SKM-1 (cell line): ENCODE results near the gene LETM1.

Experiments used
- DNase-seq: peaks from one replicate; lab custom pipeline; 2025; ENCODE audit not compliant: unreplicated experiment; lab: John Stamatoyannopoulos, UW

Gene LETM1

GRCh38 chr4:1783015-1783414, 72.9 kb downstream of the LETM1 start:
- DNase-seq: no peak

DNA sequence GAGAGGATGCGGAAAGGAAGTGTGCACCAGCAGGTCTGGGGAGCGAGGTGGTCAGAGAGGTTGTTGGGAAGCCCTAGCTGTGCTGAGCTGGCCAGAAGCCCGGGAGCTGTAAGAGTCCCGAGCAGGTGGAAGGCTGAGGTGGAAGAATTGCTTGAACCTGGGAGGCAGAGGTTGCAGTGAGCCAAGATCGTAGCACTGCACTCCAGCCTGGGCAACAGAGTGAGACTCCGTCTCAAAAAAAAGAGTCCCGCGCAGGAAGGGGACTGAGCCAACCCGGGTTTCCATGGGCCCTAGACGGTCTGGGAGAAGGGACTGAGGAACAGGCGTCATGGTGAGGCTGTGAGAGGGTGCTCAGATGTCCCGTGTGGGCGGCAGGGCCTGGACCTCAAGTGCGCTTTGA, 75.5 kb downstream of the LETM1 start:
- DNase-seq: no peak

DNA sequence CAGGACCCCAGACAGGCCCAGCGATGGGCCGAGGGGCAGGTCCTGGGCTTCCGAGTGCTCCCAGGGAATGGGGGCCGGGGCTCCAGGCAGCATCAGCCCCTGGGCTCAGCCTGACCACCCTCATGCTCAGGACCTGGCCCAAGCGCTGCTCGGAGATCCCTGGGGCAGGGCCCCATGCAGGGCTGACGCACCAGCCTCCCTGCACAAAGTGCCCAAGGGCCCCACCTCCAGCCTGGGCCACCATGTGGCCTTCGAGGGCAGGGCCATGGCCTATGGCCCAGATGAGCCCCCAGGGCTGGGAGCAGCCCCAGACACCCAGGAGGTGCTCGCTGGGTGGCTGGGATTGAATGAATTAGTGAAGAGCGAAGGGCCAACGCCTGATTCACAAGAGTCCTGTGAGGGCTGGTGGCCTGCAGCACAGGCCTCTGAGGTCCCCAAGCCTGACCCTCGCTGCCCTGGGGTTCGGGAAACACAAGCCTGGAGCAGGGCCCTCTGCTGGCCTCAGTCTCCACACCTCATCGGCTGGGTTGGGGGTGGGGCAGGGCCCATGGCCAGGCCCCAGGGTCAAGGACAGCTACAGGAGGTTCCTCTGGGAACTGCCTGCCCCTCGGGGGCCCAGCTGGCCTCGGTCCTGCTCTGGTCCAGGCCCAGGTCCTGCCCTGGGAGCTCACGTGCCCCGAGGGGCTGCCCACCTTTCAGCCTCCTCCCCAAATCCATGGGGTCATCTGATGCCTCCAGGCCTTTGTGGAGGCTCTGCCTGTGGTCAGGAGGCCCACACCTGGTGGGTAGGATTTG, 76.2 kb downstream of the LETM1 start:
- no peak for DNase-seq

DNA sequence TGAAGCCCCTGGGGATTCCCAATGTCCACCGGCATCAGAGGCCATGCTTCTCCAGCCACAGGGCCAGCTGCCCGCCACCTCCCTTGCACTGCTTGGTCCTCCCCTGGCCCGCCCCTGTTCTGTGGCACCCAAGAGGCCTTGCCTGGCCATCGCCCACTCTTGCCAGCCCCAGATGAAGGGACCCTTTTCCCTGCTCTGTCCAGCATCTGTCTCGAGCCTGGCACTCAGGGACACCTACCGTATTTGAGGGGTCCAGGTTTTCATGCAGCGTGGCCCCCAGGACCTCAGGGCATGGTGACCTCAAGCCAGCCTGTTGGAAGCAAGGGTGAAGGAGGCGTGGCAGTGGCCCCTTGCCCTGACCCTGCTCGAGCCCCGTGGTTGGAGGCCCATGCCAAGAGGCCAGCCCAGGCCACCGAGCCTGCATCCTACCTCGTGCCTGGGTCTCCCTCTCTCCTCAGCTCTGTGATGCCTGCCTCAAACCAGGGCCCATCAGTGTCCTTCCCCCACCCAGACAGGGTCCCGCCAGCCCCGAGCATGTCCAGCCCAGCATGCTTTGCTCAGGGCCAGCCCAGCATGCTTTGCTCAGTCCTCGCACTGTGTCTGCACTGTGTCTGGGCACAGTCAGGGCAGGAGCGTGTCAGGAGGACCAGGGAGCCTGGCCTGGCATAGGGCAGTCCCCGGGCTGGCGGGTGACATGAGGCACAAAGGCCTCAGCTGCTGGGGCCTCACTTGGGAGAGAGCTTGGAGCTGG, 77.1 kb downstream of the LETM1 start:
- DNase-seq: no peak

DNA sequence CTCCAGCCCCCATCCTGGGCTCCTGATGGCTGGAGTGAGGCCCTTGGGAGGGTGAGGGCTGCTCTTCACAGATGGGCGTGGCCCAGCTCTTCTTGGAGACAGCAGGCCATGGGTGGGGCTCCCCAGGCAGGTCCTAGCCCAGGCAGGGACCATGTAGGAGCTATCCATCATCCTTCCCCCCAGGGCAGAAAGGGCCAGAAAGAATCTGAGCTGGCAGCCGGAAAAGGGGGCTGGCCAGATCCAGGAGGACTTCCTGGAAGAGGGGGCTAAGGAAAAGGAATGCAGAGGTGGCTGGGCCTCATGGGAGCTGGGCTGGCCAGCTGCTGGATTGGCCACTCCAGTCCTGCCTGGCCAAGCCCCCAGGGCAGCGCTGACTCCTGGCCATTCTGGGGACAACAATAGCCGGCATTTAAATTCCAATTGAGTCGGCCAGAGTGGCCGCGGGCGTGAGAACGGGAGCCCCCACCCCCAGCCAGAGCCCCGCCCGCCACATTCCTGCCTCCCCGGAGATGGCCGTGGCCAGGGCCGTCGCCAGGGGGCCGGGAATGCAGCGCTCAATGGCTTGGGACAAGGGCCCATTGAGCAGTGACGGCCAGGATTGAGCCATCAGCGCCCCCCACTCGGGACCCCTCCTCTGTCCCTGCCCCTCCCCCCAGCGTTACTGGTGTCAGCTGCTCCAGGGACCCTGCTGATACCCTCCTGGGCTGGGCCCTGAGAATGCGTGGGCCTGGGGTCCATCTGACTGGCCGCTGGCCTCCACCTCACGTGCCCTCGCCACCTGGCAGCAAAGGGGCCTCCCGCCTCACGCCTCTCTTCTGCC, 77.9 kb downstream of the LETM1 start:
- DNase-seq: no peak

DNA sequence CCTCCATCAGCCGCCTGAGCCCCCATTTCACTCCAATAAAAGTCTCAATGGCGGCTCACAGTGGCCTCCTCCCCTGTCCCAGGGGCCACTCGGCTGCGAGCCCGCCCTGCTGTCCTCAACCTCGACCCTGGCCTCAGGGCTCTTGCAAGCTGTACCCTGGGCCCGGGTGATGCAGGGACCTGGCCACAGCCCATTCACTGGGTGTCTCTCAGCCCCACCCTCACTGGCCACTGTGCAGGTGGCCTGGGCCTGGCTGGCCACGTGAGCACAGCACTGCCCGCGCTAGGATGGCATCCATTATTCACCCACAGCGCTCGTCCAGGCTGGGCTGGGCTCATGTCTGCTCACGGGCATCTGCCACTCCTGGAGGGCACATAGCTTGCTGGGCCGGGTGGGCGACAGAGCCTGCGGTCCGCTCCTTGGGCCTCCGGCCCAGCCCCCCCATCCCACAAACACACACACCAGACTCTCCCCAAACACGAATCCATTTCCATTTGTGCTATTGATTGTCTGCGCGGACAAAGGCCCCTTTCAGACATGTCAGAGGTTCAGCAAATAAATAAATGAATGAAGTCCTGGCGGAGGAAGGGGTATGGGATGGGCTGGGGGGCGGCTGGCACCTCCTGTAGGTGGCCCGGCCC, 79.3 kb downstream of the LETM1 start:
- no peak for DNase-seq

DNA sequence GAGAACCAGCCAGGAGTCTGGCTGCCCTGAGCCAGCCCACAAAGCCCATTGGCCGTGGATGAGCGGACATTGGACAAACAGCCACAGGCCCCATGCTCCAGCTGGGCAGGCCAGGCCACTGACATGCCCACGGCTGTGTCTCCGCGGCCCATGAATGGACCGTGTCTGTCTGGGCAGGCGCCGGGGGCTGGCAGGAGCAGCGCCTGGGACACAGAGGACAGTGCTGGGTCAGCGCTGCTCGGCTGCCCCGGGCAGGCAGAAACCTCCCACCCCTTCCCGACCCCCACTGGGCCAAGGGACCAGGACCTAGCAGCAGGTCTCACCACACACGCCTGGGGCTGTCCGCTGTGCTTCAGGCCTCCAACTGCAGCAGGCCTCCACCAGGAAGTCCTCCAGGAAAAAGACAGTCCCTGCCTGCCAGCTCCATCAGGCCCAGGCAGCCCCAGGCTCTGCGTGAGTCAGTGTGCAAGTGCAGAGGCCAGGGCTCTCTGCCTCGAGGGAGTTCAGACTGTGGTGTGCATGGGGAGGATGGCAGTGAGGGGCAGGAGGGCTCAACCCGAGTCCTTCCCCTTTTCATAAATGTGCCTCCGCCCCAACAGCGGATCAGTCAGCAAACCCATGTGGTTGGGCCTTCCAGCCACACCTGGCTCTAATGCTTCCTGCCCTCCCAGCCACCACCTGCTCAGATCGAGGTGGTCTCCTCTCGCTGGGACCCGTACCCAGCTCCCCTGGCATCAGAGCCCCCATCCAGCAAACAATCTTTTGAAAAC, 80.0 kb downstream of the LETM1 start:
- DNase-seq: peak; percentile 57

DNA sequence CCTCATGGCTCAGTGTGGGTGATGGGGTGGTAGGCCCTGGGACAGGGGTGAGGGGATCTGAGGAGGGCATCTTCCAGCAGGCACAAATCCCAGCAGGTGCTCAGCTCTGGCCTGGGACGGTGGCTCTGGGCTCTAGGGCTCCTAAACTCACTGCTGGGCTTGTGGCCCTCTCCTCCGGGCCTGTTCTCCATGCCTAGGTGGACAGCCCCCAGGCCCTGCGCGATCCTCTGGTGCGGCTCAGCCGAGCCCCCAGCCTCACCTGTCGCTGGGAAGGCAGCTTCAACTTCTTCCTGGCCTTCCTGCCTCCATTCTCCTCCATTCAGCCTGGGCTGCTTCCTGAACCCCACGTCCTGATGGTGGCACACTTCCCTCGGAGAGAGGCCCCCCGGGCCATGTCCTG, 82.2 kb downstream of the LETM1 start:
- DNase-seq: no peak

GRCh38 chr4:1772853-1773538, 83.0 kb downstream of the LETM1 start:
- no peak for DNase-seq

GRCh38 chr4:1771555-1772305, 84.2 kb downstream of the LETM1 start:
- DNase-seq: no peak

- DNase-seq: no peak
Observed at GRCh38 chr4:1770791-1771231, 85.1 kb downstream of the LETM1 start.

- no peak for DNase-seq
Observed at GRCh38 chr4:1770245-1770644, 85.7 kb downstream of the LETM1 start.

DNA sequence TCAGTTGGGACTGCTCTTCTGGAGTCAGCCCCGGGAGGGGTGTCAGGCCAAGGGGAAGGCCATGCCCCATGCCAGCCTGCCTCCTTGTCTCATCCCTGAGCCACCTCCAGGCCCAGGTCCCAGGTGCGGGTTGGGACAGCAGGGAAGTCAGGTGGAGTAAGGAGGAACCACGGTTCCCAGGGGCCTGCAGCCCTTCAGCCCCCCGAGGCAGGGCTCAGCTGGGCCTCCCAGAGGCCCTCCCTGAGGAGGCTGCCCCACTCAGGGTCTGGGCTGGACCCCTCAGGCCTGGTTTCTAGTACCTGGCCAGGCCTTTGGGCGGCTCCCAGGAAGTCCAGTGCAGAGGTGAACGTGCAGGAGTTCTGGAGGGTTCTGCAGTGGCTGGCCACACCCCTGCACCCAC, 86.3 kb downstream of the LETM1 start:
- no peak for DNase-seq

DNA sequence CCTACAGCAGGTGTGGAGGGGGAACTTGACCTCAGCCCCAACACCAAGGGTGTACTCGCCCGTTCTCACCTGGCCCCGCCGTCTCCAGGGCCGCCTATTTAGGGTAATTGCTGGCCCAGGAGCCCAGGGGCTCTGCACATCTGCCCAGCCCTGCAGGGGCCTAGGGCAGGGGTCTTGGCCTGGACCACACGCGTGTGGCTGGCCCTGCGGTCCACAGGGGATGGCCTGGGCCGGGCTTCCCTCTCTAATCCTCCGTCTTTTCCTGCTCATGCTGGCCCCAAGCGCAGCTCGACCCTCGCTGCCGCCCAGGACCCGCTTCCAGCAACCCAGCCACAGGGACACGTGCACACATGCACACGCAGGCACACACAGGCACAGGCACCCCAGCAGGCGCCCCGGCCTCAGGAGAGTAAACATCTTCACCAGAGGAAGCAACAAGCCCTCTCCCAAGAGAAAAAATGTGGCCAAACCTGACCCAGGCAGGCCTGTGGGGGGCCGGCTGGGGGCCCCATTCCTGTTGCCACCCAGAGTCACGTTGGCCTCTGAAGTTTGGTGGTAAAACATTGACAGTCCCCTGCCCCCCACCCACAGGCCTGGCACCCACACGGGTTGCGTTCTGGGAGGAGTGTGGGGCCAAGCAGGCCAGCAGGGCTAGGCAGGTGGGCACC, 87.5 kb downstream of the LETM1 start:
- DNase-seq: no peak

- no peak for DNase-seq
Observed at GRCh38 chr4:1767770-1768366, 88.1 kb downstream of the LETM1 start.

GRCh38 chr4:1767061-1767769, 88.7 kb downstream of the LETM1 start:
- DNase-seq: no peak
